HepG2 (cell line): ENCODE results near the gene TCAIM. TPM values are rescaled to one million over a fixed set of nuclear protein-coding genes. Genes with fewer than 3 reads are reported as not detected.

Experiments used
- ARNT2 ChIP-seq: sonication (generic); formaldehyde crosslinking; IDR thresholded peaks from 2 replicates; pipeline ENCODE4 v1.8.0; 2022; ENCODE audit warnings: mild to moderate bottlenecking, low read depth, missing genetic modification reagents, moderate library complexity
- GATAD1 ChIP-seq: IDR thresholded peaks from 2 replicates; pipeline ENCODE4 v1.6.1; 2016; ENCODE audit warnings: missing genetic modification reagents, missing compliant biosample characterization
- KLF16 ChIP-seq, 2 experiments: sonication (generic) in 1 of 2; formaldehyde crosslinking in 1 of 2; IDR thresholded peaks; 2 replicates each; pipeline versions ENCODE4 v1.6.1 to v1.8.0; 2016 to 2023; ENCODE audit warnings: missing genetic modification reagents in 2 of 2, missing compliant biosample characterization in 1 of 2
- SALL2 ChIP-seq: sonication (generic); formaldehyde crosslinking; IDR thresholded peaks from 2 replicates; pipeline ENCODE4 v1.8.1; 2023; ENCODE audit warnings: mild to moderate bottlenecking, missing genetic modification reagents, inconsistent platforms
- SATB2 ChIP-seq: sonication (generic); formaldehyde crosslinking; IDR thresholded peaks from 2 replicates; pipeline ENCODE4 v1.5.0; 2020; ENCODE audit warnings: missing genetic modification reagents
- SIN3B ChIP-seq: fragments of 150-350 bp; IDR thresholded peaks from 2 replicates; pipeline ENCODE4 v1.6.1; 2014; ENCODE audit warnings: low read length
- TCF7L2 ChIP-seq: IDR thresholded peaks from 2 replicates; pipeline ENCODE4 v1.6.1; 2011; ENCODE audit warnings: mild to moderate bottlenecking, low read depth, low read length, moderate library complexity
- ZBTB38 ChIP-seq: sonication (generic); formaldehyde crosslinking; IDR thresholded peaks from 2 replicates; pipeline ENCODE4 v1.5.1; 2020; ENCODE audit warnings: mild to moderate bottlenecking, missing genetic modification reagents
- ZFP37 ChIP-seq: sonication (generic); formaldehyde crosslinking; IDR thresholded peaks from 2 replicates; pipeline ENCODE4 v1.4.0; 2020; ENCODE audit warnings: missing genetic modification reagents, borderline replicate concordance
- ZFP91 ChIP-seq: sonication (generic); formaldehyde crosslinking; IDR thresholded peaks from 2 replicates; pipeline ENCODE4 v1.9.0; 2022; ENCODE audit warnings: missing genetic modification reagents, mild to moderate bottlenecking, borderline replicate concordance
- ZNF18 ChIP-seq: sonication (generic); formaldehyde crosslinking; IDR thresholded peaks from 2 replicates; pipeline ENCODE4 v1.8.0; 2022; ENCODE audit warnings: mild to moderate bottlenecking, missing genetic modification reagents; ENCODE audit not compliant: insufficient replicate concordance
- ZNF251 ChIP-seq: sonication (generic); formaldehyde crosslinking; IDR thresholded peaks from 2 replicates; pipeline ENCODE4 v1.9.0; 2021; ENCODE audit warnings: mild to moderate bottlenecking, missing genetic modification reagents
- ZNF33B ChIP-seq: sonication (generic); formaldehyde crosslinking; IDR thresholded peaks from 2 replicates; pipeline ENCODE4 v1.5.1; 2020; ENCODE audit warnings: mild to moderate bottlenecking, missing genetic modification reagents
- ZNF350 ChIP-seq: sonication (generic); formaldehyde crosslinking; IDR thresholded peaks from 2 replicates; pipeline ENCODE4 v1.4.0; 2020; ENCODE audit warnings: mild to moderate bottlenecking, low read depth, missing genetic modification reagents, borderline replicate concordance
- ZNF570 ChIP-seq: sonication (generic); formaldehyde crosslinking; IDR thresholded peaks from 2 replicates; pipeline ENCODE4 v1.4.0; 2020; ENCODE audit warnings: mild to moderate bottlenecking, missing genetic modification reagents, borderline replicate concordance
- ZNF709 ChIP-seq: sonication (generic); formaldehyde crosslinking; IDR thresholded peaks from 2 replicates; pipeline ENCODE4 v1.5.0; 2020; ENCODE audit warnings: mild to moderate bottlenecking, missing genetic modification reagents
- ZNF776 ChIP-seq: sonication (generic); formaldehyde crosslinking; IDR thresholded peaks from 2 replicates; pipeline ENCODE4 v1.4.0; 2020; ENCODE audit warnings: mild to moderate bottlenecking, missing genetic modification reagents
- polyA plus RNA-seq, 8 experiments: library from polyadenylated mRNA; depleted of rRNA in 3 of 8; stranded (reverse) in 7 of 8; unstranded in 1 of 8; fragments of >200 nt; fragmentation: Illumina TruSeq in 4 of 8; extraction: Trizol in 4 of 8; gene quantifications; 2 replicates each; pipeline versions ENCODE4 v1.2.1 to v1.2.3, GENCODE V29; 2011 to 2016; ENCODE audit warnings: low read depth in 4 of 8, missing spikeins in 1 of 8, mixed read lengths in 1 of 8; ENCODE audit not compliant: insufficient read depth in 1 of 8
- total RNA-seq, 5 experiments: library from RNA; depleted of rRNA; stranded (reverse); fragments of >200 nt; fragmentation: Illumina TruSeq; extraction: Trizol; gene quantifications; 2 replicates each; pipeline ENCODE4 v1.2.3, GENCODE V29; 2016; ENCODE audit warnings: low read depth in 1 of 5
- TF ChIP-seq, protein P1 (sequence below): sonication (generic); formaldehyde crosslinking; IDR thresholded peaks from 2 replicates; pipeline ENCODE4 v1.8.0; 2022; ENCODE audit warnings: missing genetic modification reagents, low read depth, mild to moderate bottlenecking, borderline replicate concordance
- TF ChIP-seq, protein P2 (sequence below): sonication (generic); formaldehyde crosslinking; IDR thresholded peaks from 2 replicates; pipeline ENCODE4 v1.4.0; 2020; ENCODE audit warnings: missing genetic modification reagents
- TF ChIP-seq, protein P3 (sequence below): sonication (generic); formaldehyde crosslinking; IDR thresholded peaks from 2 replicates; pipeline ENCODE4 v1.4.0; 2020; ENCODE audit warnings: missing genetic modification reagents, mild to moderate bottlenecking, borderline replicate concordance
- TF ChIP-seq, protein P4 (sequence below): sonication (generic); formaldehyde crosslinking; IDR thresholded peaks from 2 replicates; pipeline ENCODE4 v1.4.0; 2020; ENCODE audit warnings: mild to moderate bottlenecking, missing genetic modification reagents

TCAIM gene
- total and polyA plus RNA-seq, 2 of the 13 experiments (the other 11 are each of a cell fraction or from before 2014, with no cell fraction given): 16.9 to 22.6 TPM

GRCh38 chr3:44359146-44359751 lies 20.7 kb downstream of the TCAIM start (continued):
- no peak for TF ChIP-seq ZNF570 (CRISPR knock-in tag)
- no peak for TF ChIP-seq SALL2
- TF ChIP-seq ZBTB38: no peak
- TF ChIP-seq, protein P1, sequence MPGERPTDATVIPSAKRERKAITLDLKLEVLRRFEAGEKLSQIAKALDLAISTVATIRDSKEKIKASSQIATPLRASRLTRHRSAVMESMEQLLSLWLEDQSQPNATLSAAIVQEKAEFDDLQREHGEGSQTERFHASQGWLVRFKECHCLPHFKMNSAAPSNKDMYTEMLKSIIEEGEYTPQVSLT (CRISPR knock-in tag): no peak
- no peak for TF ChIP-seq ZNF18
- 0 out of 2 replicates have a peak, but pooled peaks have one; percentile 51 for TF ChIP-seq ZNF709 (CRISPR knock-in tag)
- no peak for TF ChIP-seq ZNF776 (CRISPR knock-in tag)
- peak in 1 of 2 experiments; percentile 43; a peak in 1 of 4 replicates for TF ChIP-seq KLF16 (CRISPR knock-in tag; IDR thresholded peaks at IDR 0.05)
- TF ChIP-seq, protein P2, sequence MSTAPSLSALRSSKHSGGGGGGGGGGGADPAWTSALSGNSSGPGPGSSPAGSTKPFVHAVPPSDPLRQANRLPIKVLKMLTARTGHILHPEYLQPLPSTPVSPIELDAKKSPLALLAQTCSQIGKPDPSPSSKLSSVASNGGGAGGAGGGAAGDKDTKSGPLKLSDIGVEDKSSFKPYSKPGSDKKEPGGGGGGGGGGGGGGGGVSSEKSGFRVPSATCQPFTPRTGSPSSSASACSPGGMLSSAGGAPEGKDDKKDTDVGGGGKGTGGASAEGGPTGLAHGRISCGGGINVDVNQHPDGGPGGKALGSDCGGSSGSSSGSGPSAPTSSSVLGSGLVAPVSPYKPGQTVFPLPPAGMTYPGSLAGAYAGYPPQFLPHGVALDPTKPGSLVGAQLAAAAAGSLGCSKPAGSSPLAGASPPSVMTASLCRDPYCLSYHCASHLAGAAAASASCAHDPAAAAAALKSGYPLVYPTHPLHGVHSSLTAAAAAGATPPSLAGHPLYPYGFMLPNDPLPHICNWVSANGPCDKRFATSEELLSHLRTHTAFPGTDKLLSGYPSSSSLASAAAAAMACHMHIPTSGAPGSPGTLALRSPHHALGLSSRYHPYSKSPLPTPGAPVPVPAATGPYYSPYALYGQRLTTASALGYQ: peak; percentile 93
- TF ChIP-seq ZFP91: no peak
- no peak for TF ChIP-seq SIN3B
- TF ChIP-seq, protein P3, sequence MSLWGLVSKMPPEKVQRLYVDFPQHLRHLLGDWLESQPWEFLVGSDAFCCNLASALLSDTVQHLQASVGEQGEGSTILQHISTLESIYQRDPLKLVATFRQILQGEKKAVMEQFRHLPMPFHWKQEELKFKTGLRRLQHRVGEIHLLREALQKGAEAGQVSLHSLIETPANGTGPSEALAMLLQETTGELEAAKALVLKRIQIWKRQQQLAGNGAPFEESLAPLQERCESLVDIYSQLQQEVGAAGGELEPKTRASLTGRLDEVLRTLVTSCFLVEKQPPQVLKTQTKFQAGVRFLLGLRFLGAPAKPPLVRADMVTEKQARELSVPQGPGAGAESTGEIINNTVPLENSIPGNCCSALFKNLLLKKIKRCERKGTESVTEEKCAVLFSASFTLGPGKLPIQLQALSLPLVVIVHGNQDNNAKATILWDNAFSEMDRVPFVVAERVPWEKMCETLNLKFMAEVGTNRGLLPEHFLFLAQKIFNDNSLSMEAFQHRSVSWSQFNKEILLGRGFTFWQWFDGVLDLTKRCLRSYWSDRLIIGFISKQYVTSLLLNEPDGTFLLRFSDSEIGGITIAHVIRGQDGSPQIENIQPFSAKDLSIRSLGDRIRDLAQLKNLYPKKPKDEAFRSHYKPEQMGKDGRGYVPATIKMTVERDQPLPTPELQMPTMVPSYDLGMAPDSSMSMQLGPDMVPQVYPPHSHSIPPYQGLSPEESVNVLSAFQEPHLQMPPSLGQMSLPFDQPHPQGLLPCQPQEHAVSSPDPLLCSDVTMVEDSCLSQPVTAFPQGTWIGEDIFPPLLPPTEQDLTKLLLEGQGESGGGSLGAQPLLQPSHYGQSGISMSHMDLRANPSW (CRISPR knock-in tag): peak; percentile 28; the same call in 1 of the 2 replicates
- TF ChIP-seq ZNF33B: no peak
- no peak for TF ChIP-seq ZNF350
- TF ChIP-seq GATAD1 (CRISPR knock-in tag): peak; percentile 35; the same call in 1 of the 2 replicates
- no peak for TF ChIP-seq ZNF251 (CRISPR knock-in tag)
- TF ChIP-seq ZFP37 (CRISPR knock-in tag): no peak
- no peak for TF ChIP-seq SATB2 (CRISPR knock-in tag)
- 0 out of 2 replicates have a peak, but pooled peaks have one; percentile 40 for TF ChIP-seq ARNT2
- TF ChIP-seq, protein P4, sequence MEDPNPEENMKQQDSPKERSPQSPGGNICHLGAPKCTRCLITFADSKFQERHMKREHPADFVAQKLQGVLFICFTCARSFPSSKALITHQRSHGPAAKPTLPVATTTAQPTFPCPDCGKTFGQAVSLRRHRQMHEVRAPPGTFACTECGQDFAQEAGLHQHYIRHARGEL (CRISPR knock-in tag): no peak
- TF ChIP-seq TCF7L2: no peak
